ENCODE results near the gene CCDC93. TPM values are rescaled to one million over a fixed set of nuclear protein-coding genes. Genes with fewer than 3 reads are reported as not detected.

The CCDC93 gene
- total RNA-seq, 6 experiments from 2014 or later: 12.5 to 15.9 (median 14.6) TPM

GRCh38 chr2:117885308-117885707, 128.6 kb downstream of the CCDC93 start:
- Histone ChIP-seq H3K27ac (no peak overlapping the region), H3K36me3 (no peaks in the 10 kb centered on the region), H3K4me1 (no peaks in the 10 kb centered on the region), H3K4me3 (no peak overlapping the region), H3K9me3 (no peaks in the 10 kb centered on the region), H3K27me3 (no peaks in the 10 kb centered on the region)
- DNase-seq (no peak), ATAC-seq (no peak)
- intact Hi-C loops (cut with DNase I): no loop called here
- no peak for TF ChIP-seq CTCF (IDR thresholded peaks at IDR 0.05)
- TF ChIP-seq POLR2A (IDR thresholded peaks at IDR 0.05): no peak
- WGBS (ENCODE audit: insufficient coverage, low coverage, low lambda C conversion rate, missing lambda C conversion rate): 47% methylated on average over 2 of the region's 2 CpGs

- TF ChIP-seq CTCF (IDR thresholded peaks at IDR 0.05): no peak
- 83% methylated on average over 1 of the region's 2 CpGs for WGBS (ENCODE audit: insufficient coverage, low coverage, low lambda C conversion rate, missing lambda C conversion rate)
- no peaks in the 10 kb centered on the region for H3K36me3 ChIP-seq
Observed at GRCh38 chr2:117879003-117879402, 134.9 kb downstream of the CCDC93 start.

GRCh38 chr2:117875786-117876185, 138.1 kb downstream of the CCDC93 start:
- no peaks in the 10 kb centered on the region for H3K4me1 ChIP-seq
- no peaks in the 10 kb centered on the region for H3K27me3 ChIP-seq
- no peak for TF ChIP-seq POLR2A (IDR thresholded peaks at IDR 0.05)
- no peak for TF ChIP-seq CTCF (IDR thresholded peaks at IDR 0.05)
- intact Hi-C loops (cut with DNase I): no loop called here
- no peak overlapping the region for H3K27ac ChIP-seq
- no peak overlapping the region for H3K4me3 ChIP-seq
- H3K36me3 ChIP-seq: no peaks in the 10 kb centered on the region
- 22% methylated on average over 1 of the region's 1 CpG for WGBS (ENCODE audit: insufficient coverage, low coverage, low lambda C conversion rate, missing lambda C conversion rate)
- DNase-seq (no peak), ATAC-seq (no peak)
- no peaks in the 10 kb centered on the region for H3K9me3 ChIP-seq

More at GRCh38 chr2:117879003-117879402, 134.9 kb downstream of the CCDC93 start:
- DNase-seq: no peak
- no peak overlapping the region for H3K27ac ChIP-seq
- no peak for ATAC-seq
- no peaks in the 10 kb centered on the region for H3K9me3 ChIP-seq
- intact Hi-C loops (cut with DNase I): no loop called here
- no peak overlapping the region for H3K4me3 ChIP-seq
- no peaks in the 10 kb centered on the region for H3K4me1 ChIP-seq
- H3K27me3 ChIP-seq: no peaks in the 10 kb centered on the region

Small RNA genes within 50 kb of the gene (small RNA-seq; reads per million reads assigned to genes)
- gene RN7SL111P: 0 reads per million in 2 experiments

Other genes with a start within 250 kb of the CCDC93 start
- 10 to 100 TPM; 20.5 to 35.1 (median 24.6) TPM for gene DDX18, start 199.4 kb downstream of the CCDC93 start, total RNA-seq
- gene INSIG2, start 74.4 kb upstream of the CCDC93 start, total RNA-seq: 10 to 100 TPM; 13.0 to 53.9 (median 18.9) TPM